Astrocyte of the spinal cord (primary cell): Measurements from ENCODE around the gene DNTT.

Experiments used
- DNase-seq: peaks from one replicate; pipeline ENCODE4 v3.0.0; 2011; ENCODE audit warnings: low read depth, low spot score
- H3K4me3 ChIP-seq: 2 replicates; pipeline ENCODE4 v1.5.1; 2011; ENCODE audit warnings: low read depth, mild to moderate bottlenecking, low read length, moderate library complexity
- CTCF ChIP-seq: IDR thresholded peaks from 2 replicates; pipeline ENCODE4 v1.5.1; 2012; ENCODE audit warnings: low read depth, mild to moderate bottlenecking, low read length, inconsistent platforms
- in situ Hi-C: cut with HindIII; loops from 2 replicates; pipeline ENCODE4 v1.10.0; 2017; ENCODE audit warnings: low sequenced_read_pairs

The DNTT gene

GRCh38 chr10:96275685-96276418, 28.4 kb upstream of the DNTT start:
- no peak for DNase-seq
- TF ChIP-seq CTCF, result no peak
- in situ Hi-C loops, result no loop called here
- H3K4me3 ChIP-seq, result no peak overlapping the region

- no peak for DNase-seq
- in situ Hi-C loops, result no loop called here
- TF ChIP-seq CTCF, result no peak
- H3K4me3 ChIP-seq, result no peak overlapping the region
Observed at GRCh38 chr10:96276426-96276825, 27.8 kb upstream of the DNTT start.

GRCh38 chr10:96276831-96277230, 27.4 kb upstream of the DNTT start:
- in situ Hi-C loops, result no loop called here
- no peak for DNase-seq
- TF ChIP-seq CTCF, result no peak
- H3K4me3 ChIP-seq, result no peak overlapping the region

GRCh38 chr10:96279191-96279641, 25.0 kb upstream of the DNTT start:
- no peak for DNase-seq
- in situ Hi-C loops, result no loop called here
- no peak overlapping the region for H3K4me3 ChIP-seq
- TF ChIP-seq CTCF, result no peak

GRCh38 chr10:96280859-96281258, 23.4 kb upstream of the DNTT start:
- TF ChIP-seq CTCF, result no peak
- H3K4me3 ChIP-seq, result no peak overlapping the region
- in situ Hi-C loops, result no loop called here
- no peak for DNase-seq

- no peak for TF ChIP-seq CTCF
- no peak for DNase-seq
- in situ Hi-C loops, result no loop called here
- no peak overlapping the region for H3K4me3 ChIP-seq
Observed at GRCh38 chr10:96281444-96282029, 22.7 kb upstream of the DNTT start.
